ENCODE results near the gene XYLB. TPM values are rescaled to one million over a fixed set of nuclear protein-coding genes. Genes with fewer than 3 reads are reported as not detected.
"Not testable (repeated sequence)": the region's sequence is repeated elsewhere in the genome, so short reads cannot be mapped to it uniquely, and the experiment has no call there.

XYLB gene
- total RNA-seq: 1 to 10 TPM; 2.4 to 5.0 (median 2.5) TPM

- Histone ChIP-seq H3K4me3 (peak within 1 kb of the TSS; percentile 56 to 89 (median 76)), H3K27ac (peak within 1 kb of the TSS in 3 of 4 donors; percentile 67 to 74 (median 68))
Observed at GRCh38 chr3:38346587-38347410, at the start of gene XYLB. XYLB (plus strand) TSS chr3:38346785; CDS start chr3:38346869, 84 bp downstream.

GRCh38 chr3:38297053-38297452, 49.5 kb upstream of the XYLB start:
- H3K36me3 ChIP-seq; H3K4me3 ChIP-seq; DNase-seq; H3K9me3 ChIP-seq; intact Hi-C loops (cut with DNase I); H3K27me3 ChIP-seq: not testable (repeated sequence)
- peaks cover 0 to 18% (median 0%) of the 10 kb centered on the region in 3 donors for H3K4me1 ChIP-seq
- peak overlapping the region in 2 of 4 donors; percentile 40 to 58 for H3K27ac ChIP-seq
- WGBS, 2 donors: 50 to 53% methylated on average over 4 of the region's 4 CpGs

More at GRCh38 chr3:38346587-38347410, at the start of gene XYLB:
- Histone ChIP-seq H3K36me3 (no peaks in the 10 kb centered on the region), H3K4me1 (peaks cover 0 to 31% (median 7%) of the 10 kb centered on the region in 3 donors), H3K9me3 (no peaks in the 10 kb centered on the region), H3K27me3 (no peaks in the 10 kb centered on the region)
- DNase-seq: peak; percentile 14
- WGBS, 2 donors: 8% methylated on average over 2 of the region's 85 CpGs; no CpG with 5 or more reads in 1 of the 2 donors
- TF ChIP-seq, protein P1, sequence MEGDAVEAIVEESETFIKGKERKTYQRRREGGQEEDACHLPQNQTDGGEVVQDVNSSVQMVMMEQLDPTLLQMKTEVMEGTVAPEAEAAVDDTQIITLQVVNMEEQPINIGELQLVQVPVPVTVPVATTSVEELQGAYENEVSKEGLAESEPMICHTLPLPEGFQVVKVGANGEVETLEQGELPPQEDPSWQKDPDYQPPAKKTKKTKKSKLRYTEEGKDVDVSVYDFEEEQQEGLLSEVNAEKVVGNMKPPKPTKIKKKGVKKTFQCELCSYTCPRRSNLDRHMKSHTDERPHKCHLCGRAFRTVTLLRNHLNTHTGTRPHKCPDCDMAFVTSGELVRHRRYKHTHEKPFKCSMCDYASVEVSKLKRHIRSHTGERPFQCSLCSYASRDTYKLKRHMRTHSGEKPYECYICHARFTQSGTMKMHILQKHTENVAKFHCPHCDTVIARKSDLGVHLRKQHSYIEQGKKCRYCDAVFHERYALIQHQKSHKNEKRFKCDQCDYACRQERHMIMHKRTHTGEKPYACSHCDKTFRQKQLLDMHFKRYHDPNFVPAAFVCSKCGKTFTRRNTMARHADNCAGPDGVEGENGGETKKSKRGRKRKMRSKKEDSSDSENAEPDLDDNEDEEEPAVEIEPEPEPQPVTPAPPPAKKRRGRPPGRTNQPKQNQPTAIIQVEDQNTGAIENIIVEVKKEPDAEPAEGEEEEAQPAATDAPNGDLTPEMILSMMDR (IDR thresholded peaks at IDR 0.05): peak; percentile 68 to 86 (median 80)
- no peak for TF ChIP-seq POLR2A (IDR thresholded peaks at IDR 0.05)
- intact Hi-C loops (cut with DNase I): loop anchor here (2.0 kb wide), 1 partner anchor 132 kb away; no protein-coding TSS in a partner anchor

- no peaks in the 10 kb centered on the region for H3K27me3 ChIP-seq
- H3K36me3 ChIP-seq: no peaks in the 10 kb centered on the region
- peak overlapping the region in 2 of 4 donors; percentile 40 to 58 for H3K27ac ChIP-seq
- peaks cover 0 to 18% (median 0%) of the 10 kb centered on the region in 3 donors for H3K4me1 ChIP-seq
- no peaks in the 10 kb centered on the region for H3K9me3 ChIP-seq
- no peak overlapping the region for H3K4me3 ChIP-seq
- DNase-seq: no peak
- TF ChIP-seq, protein P1 (IDR thresholded peaks at IDR 0.05): no peak
- intact Hi-C loops (cut with DNase I): no loop called here
Observed at GRCh38 chr3:38297537-38297936, 49.0 kb upstream of the XYLB start.

GRCh38 chr3:38297947-38298711, 48.5 kb upstream of the XYLB start:
- no peak for TF ChIP-seq POLR2A (IDR thresholded peaks at IDR 0.05)
- TF ChIP-seq, protein P1 (IDR thresholded peaks at IDR 0.05): peak in 4 of 6 experiments; percentile 23 to 53 (median 32)
- Histone ChIP-seq H3K27ac (peak overlapping the region in 1 of 4 donors; percentile 58), H3K4me3 (no peak overlapping the region), H3K9me3 (no peaks in the 10 kb centered on the region), H3K36me3 (no peaks in the 10 kb centered on the region), H3K4me1 (peaks cover 0 to 18% (median 0%) of the 10 kb centered on the region in 3 donors), H3K27me3 (no peaks in the 10 kb centered on the region)
- WGBS, 2 donors: 75 to 81% methylated on average over 4 to 5 of the region's 5 CpGs
- no peak for DNase-seq
- intact Hi-C loops (cut with DNase I): no loop called here

DNA sequence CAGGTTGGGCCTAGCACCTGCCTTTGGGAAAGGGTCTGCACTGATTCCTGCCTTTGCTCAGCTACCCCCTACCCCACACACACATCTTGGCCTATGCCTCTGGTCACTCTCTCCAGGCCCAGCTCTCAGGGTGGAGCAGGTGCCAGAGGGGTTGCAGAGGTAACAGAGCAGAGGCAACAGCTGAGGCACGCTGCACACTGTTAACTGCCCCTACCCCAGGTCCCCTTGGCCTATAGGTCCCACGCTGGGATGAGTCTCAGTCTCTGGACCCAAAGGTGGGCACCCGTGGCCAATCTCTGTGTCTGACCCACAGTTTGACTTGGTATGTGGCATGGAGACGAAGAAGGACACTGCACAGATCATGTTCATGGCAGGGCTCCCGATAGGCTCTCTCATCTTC, 39.6 kb upstream of the XYLB start:
- intact Hi-C loops (cut with DNase I): no loop called here
- Histone ChIP-seq H3K4me3 (no peak overlapping the region), H3K27me3 (no peaks in the 10 kb centered on the region), H3K36me3 (no peaks in the 10 kb centered on the region), H3K9me3 (no peaks in the 10 kb centered on the region), H3K4me1 (no peaks in the 10 kb centered on the region), H3K27ac (no peak overlapping the region)
- no peak for DNase-seq
- WGBS, 2 donors: 92 to 100% methylated on average over 1 to 2 of the region's 5 CpGs
- TF ChIP-seq, protein P1 (IDR thresholded peaks at IDR 0.05): no peak
- TF ChIP-seq POLR2A (IDR thresholded peaks at IDR 0.05): no peak

All from esophagus squamous epithelium (tissue), 5 donors.